Measurements from ENCODE around the gene FAM187B. TPM values are rescaled to one million over a fixed set of nuclear protein-coding genes. Genes with fewer than 3 reads are reported as not detected.

FAM187B gene
- total and polyA plus RNA-seq, 2 experiments from 2014 or later, result 0.23 TPM; not detected in 1

GRCh38 chr19:35261356-35262100 lies 33.0 kb upstream of the FAM187B start:
- DNase-seq (ENCODE audit: low spot score), result no peak
- Mint-ChIP-seq H3K4me3 (no peak overlapping the region), H3K27ac (0 out of 2 replicates have a peak overlapping the region, but pooled peaks have one; percentile 36), H3K27me3 (ENCODE audit: insufficient read depth, low read depth, poor library complexity) (peaks cover 39% of the 10 kb centered on the region), H3K36me3 (ENCODE audit: low read depth) (peaks cover 81% of the 10 kb centered on the region), H3K9me3 (no peaks in the 10 kb centered on the region), H3K4me1 (peaks cover 11% of the 10 kb centered on the region; the same call in 2 of the 3 replicates)
- Histone ChIP-seq H3K9me2 (ENCODE audit: insufficient read depth) (no peaks in the 10 kb centered on the region), H3K27me3 (ENCODE audit: insufficient read depth) (no peaks in the 10 kb centered on the region), H2AFZ (no peak overlapping the region), H3K36me3 (ENCODE audit: insufficient read depth) (peaks cover 8% of the 10 kb centered on the region; the same call in 1 of the 2 replicates), H3K27ac (ENCODE audit: low read depth) (no peak overlapping the region), H3K4me2 (no peak overlapping the region), H4K20me1 (replicated peaks; ENCODE audit: insufficient read depth) (peaks cover 22% of the 10 kb centered on the region), H3K79me2 (replicated peaks; ENCODE audit: insufficient read depth) (peaks cover 5% of the 10 kb centered on the region), H3K4me1 (ENCODE audit: insufficient read depth) (no peaks in the 10 kb centered on the region), H3K4me3 (no peak overlapping the region), H3F3A (replicated peaks; ENCODE audit: low read depth) (peaks cover 10% of the 10 kb centered on the region)
- ATAC-seq, result no peak
- TF ChIP-seq CREB1 (CRISPR knock-in tag; IDR thresholded peaks at IDR 0.05; ENCODE audit: low read depth), result no peak
- no peak for TF ChIP-seq JUNB (IDR thresholded peaks at IDR 0.05; ENCODE audit: unreplicated experiment)
- no peak for TF ChIP-seq ZNF114 (CRISPR knock-in tag; IDR thresholded peaks at IDR 0.05)
- no peak for TF ChIP-seq EZH2 (IDR thresholded peaks at IDR 0.05; ENCODE audit: low read depth, unreplicated experiment)

DNA sequence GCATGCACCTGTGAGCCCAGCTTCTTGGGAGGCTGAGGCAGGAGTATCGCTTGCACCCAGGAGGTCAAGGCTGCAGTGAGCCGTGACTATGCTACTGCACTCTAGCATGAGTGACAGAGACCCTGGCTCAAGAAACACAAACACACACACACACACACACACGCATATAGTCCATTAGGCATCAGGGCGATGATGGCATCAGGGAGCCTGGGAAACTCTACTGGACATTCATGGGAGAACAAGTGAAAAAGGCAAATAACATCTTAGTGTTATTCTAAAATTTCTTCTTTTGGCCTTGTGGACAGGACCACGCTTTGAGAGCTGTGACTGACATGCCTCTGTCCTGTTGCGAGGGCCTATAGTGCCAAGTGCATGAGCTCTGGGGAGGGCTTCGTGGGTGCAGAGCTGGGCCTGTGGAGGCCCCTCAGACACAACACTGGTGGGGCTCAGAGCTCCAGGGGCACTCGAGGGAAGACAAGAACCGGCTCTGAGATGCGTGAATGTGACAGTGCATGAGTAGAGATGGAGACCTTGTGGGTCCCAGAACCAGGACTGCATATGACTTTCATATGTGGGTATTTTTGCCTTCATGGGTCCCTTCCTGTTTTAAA lies 32.3 kb upstream of the FAM187B start:
- Histone ChIP-seq H3K36me3 (ENCODE audit: insufficient read depth) (peaks cover 8% of the 10 kb centered on the region; the same call in 1 of the 2 replicates), H2AFZ (no peak overlapping the region), H3F3A (replicated peaks; ENCODE audit: low read depth) (peaks cover 7% of the 10 kb centered on the region), H3K27ac (ENCODE audit: low read depth) (no peak overlapping the region), H3K79me2 (replicated peaks; ENCODE audit: insufficient read depth) (peaks cover 12% of the 10 kb centered on the region), H3K4me1 (ENCODE audit: insufficient read depth) (no peaks in the 10 kb centered on the region), H3K9me2 (ENCODE audit: insufficient read depth) (no peaks in the 10 kb centered on the region), H4K20me1 (replicated peaks; ENCODE audit: insufficient read depth) (peaks cover 21% of the 10 kb centered on the region), H3K4me2 (no peak overlapping the region), H3K4me3 (no peak overlapping the region), H3K27me3 (ENCODE audit: insufficient read depth) (no peaks in the 10 kb centered on the region)
- peaks cover 34% of the 10 kb centered on the region for H3K27me3 Mint-ChIP-seq (ENCODE audit: insufficient read depth, low read depth, poor library complexity)
- no peak for DNase-seq (ENCODE audit: low spot score)
- H3K4me3 Mint-ChIP-seq, result no peak overlapping the region
- peaks cover 79% of the 10 kb centered on the region for H3K36me3 Mint-ChIP-seq (ENCODE audit: low read depth)
- peak overlapping the region; percentile 36; the same call in 1 of the 2 replicates for H3K27ac Mint-ChIP-seq
- no peaks in the 10 kb centered on the region for H3K9me3 Mint-ChIP-seq
- ATAC-seq, result no peak
- peaks cover 6% of the 10 kb centered on the region; the same call in 2 of the 3 replicates for H3K4me1 Mint-ChIP-seq
- TF ChIP-seq POLR2AphosphoS5 (IDR thresholded peaks at IDR 0.05; ENCODE audit: low read depth) (no peak; the same call in 1 of the 2 replicates), JUNB (IDR thresholded peaks at IDR 0.05; ENCODE audit: unreplicated experiment) (no peak), EZH2phosphoT487 (IDR thresholded peaks at IDR 0.05; ENCODE audit: unreplicated experiment) (no peak), CTCF (conservative IDR thresholded peaks at IDR 0.05; ENCODE audit: low read depth in 2 of 2) (no peak), NANOG (IDR thresholded peaks at IDR 0.05; ENCODE audit: borderline replicate concordance) (no peak), ZNF114 (CRISPR knock-in tag; IDR thresholded peaks at IDR 0.05) (no peak), ZNF331 (CRISPR knock-in tag; IDR thresholded peaks at IDR 0.05; ENCODE audit: low read depth) (no peak), ETS1 (IDR thresholded peaks at IDR 0.05) (no peak), CREB1 (CRISPR knock-in tag; IDR thresholded peaks at IDR 0.05; ENCODE audit: low read depth) (no peak)
- TF ChIP-seq, protein P1, sequence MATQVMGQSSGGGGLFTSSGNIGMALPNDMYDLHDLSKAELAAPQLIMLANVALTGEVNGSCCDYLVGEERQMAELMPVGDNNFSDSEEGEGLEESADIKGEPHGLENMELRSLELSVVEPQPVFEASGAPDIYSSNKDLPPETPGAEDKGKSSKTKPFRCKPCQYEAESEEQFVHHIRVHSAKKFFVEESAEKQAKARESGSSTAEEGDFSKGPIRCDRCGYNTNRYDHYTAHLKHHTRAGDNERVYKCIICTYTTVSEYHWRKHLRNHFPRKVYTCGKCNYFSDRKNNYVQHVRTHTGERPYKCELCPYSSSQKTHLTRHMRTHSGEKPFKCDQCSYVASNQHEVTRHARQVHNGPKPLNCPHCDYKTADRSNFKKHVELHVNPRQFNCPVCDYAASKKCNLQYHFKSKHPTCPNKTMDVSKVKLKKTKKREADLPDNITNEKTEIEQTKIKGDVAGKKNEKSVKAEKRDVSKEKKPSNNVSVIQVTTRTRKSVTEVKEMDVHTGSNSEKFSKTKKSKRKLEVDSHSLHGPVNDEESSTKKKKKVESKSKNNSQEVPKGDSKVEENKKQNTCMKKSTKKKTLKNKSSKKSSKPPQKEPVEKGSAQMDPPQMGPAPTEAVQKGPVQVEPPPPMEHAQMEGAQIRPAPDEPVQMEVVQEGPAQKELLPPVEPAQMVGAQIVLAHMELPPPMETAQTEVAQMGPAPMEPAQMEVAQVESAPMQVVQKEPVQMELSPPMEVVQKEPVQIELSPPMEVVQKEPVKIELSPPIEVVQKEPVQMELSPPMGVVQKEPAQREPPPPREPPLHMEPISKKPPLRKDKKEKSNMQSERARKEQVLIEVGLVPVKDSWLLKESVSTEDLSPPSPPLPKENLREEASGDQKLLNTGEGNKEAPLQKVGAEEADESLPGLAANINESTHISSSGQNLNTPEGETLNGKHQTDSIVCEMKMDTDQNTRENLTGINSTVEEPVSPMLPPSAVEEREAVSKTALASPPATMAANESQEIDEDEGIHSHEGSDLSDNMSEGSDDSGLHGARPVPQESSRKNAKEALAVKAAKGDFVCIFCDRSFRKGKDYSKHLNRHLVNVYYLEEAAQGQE (IDR thresholded peaks at IDR 0.05; ENCODE audit: unreplicated experiment), result no peak
